GM12873 (cell line): ENCODE results near the gene COMP.

ENCODE experiments used
- CTCF ChIP-seq: IDR thresholded peaks from 2 replicates; pipeline ENCODE4 v1.5.1; 2012; ENCODE audit warnings: low read depth, mild to moderate bottlenecking, moderate library complexity, low read length, control low read depth; ENCODE audit not compliant: insufficient read depth; ENCODE audit errors: missing control alignments

Gene COMP

GRCh38 chr19:18763674-18764590, 27.2 kb downstream of the COMP start:
- no peak for TF ChIP-seq CTCF

- no peak for TF ChIP-seq CTCF
These were observed 28.7 kb downstream of the COMP start for GRCh38 chr19:18762125-18763023.

GRCh38 chr19:18761531-18762110, 29.5 kb downstream of the COMP start:
- no peak for TF ChIP-seq CTCF

- TF ChIP-seq CTCF: no peak
These were observed 30.4 kb downstream of the COMP start for GRCh38 chr19:18760440-18761383.

- no peak for TF ChIP-seq CTCF
These were observed 31.1 kb downstream of the COMP start for GRCh38 chr19:18759995-18760426.

GRCh38 chr19:18759304-18759994, 31.7 kb downstream of the COMP start:
- no peak for TF ChIP-seq CTCF
